H1 (cell line): ENCODE data around the gene FAM149A. TPM values are rescaled to one million over a fixed set of nuclear protein-coding genes. Genes with fewer than 3 reads are reported as not detected.

ENCODE experiments used
- CTCF ChIA-PET: fragments of 300-600 bp; sonication (Branson Sonifier 250); formaldehyde crosslinking; loops from one replicate; lab custom pipeline; 2021; ENCODE audit not compliant: partially characterized antibody; lab: Charles Lee
- POLR2A ChIA-PET: fragments of 300-600 bp; sonication (Branson Sonifier 250); formaldehyde crosslinking; loops from one replicate; lab custom pipeline; 2021; ENCODE audit warnings: inconsistent platforms; ENCODE audit not compliant: partially characterized antibody; lab: Charles Lee
- DNase-seq, 2 experiments: peaks; one replicate each; pipeline versions ENCODE4 v3.0.0 to v3.0.0-alpha.2; 2010 to 2022; ENCODE audit warnings: low spot score in 2 of 2, low read depth in 1 of 2, mixed read lengths in 1 of 2
- FAIRE-seq: peaks from 2 replicates; lab custom pipeline; 2011; peaks lifted over from hg19 to GRCh38; lab: Jason Lieb, UNC
- H2AFZ ChIP-seq: 2 replicates; pipeline ENCODE4 v1.8.1; 2012; ENCODE audit warnings: low read length, inconsistent platforms
- H2AK5ac ChIP-seq: 2 replicates; pipeline ENCODE4 v1.6.1; 2013; ENCODE audit warnings: low read depth, low read length
- H2BK120ac ChIP-seq: replicated peaks from 2 replicates; pipeline ENCODE3; 2013; ENCODE audit warnings: low read depth, low read length, inconsistent platforms
- H2BK12ac ChIP-seq: 2 replicates; pipeline ENCODE4 v1.6.1; 2013; ENCODE audit warnings: low read depth, low read length
- H2BK15ac ChIP-seq: 2 replicates; pipeline ENCODE4 v1.6.1; 2013; ENCODE audit warnings: low read length
- H2BK20ac ChIP-seq: 2 replicates; pipeline ENCODE4 v1.6.1; 2013; ENCODE audit warnings: low read length
- H2BK5ac ChIP-seq: 2 replicates; pipeline ENCODE4 v1.6.1; 2013; ENCODE audit warnings: low read depth, low read length
- H3K14ac ChIP-seq: 2 replicates; pipeline ENCODE4 v1.6.1; 2013; ENCODE audit warnings: inconsistent platforms; ENCODE audit not compliant: insufficient read length
- H3K18ac ChIP-seq: 2 replicates; pipeline ENCODE4 v1.6.1; 2013; ENCODE audit warnings: low read length; ENCODE audit errors: extremely low read depth
- H3K23ac ChIP-seq: 2 replicates; pipeline ENCODE4 v1.6.1; 2013; ENCODE audit warnings: inconsistent platforms; ENCODE audit not compliant: insufficient read length
- H3K23me2 ChIP-seq: 2 replicates; pipeline ENCODE4 v1.6.1; 2013; ENCODE audit warnings: low read depth, low read length
- H3K27ac ChIP-seq: 2 replicates; pipeline ENCODE4 v1.6.1; 2011; ENCODE audit warnings: low read depth, low read length, inconsistent platforms
- H3K27me3 ChIP-seq, 4 experiments: replicated peaks in 1 of 4; 1 replicate in 1 of 4; 2 replicates in 3 of 4; pipeline versions ENCODE4 v1.6.1 to v1.8.1; 2011 to 2013; ENCODE audit warnings: low read length in 3 of 4, mild to moderate bottlenecking in 3 of 4, inconsistent platforms in 2 of 4, mixed read lengths in 2 of 4, moderate library complexity in 1 of 4; ENCODE audit not compliant: control insufficient read depth in 3 of 4, insufficient read depth in 3 of 4; ENCODE audit errors: extremely low read depth in 1 of 4
- H3K36me3 ChIP-seq, 4 experiments: 2 replicates each; pipeline versions ENCODE4 v1.6.1 to v1.8.1; 2011 to 2013; ENCODE audit warnings: mild to moderate bottlenecking in 4 of 4, low read length in 3 of 4, moderate library complexity in 2 of 4, control low read depth in 1 of 4, inconsistent platforms in 1 of 4; ENCODE audit not compliant: insufficient read depth in 4 of 4, control insufficient read depth in 2 of 4
- H3K4ac ChIP-seq: replicated peaks from 2 replicates; pipeline ENCODE3; 2013; ENCODE audit warnings: low read length, low read depth, mixed read lengths, inconsistent platforms; ENCODE audit not compliant: insufficient read length
- H3K4me1 ChIP-seq, 4 experiments: replicated peaks in 1 of 4; 1 replicate in 1 of 4; 2 replicates in 3 of 4; pipeline versions ENCODE4 v1.6.1 to v1.8.1; 2011 to 2013; ENCODE audit warnings: low read length in 3 of 4, inconsistent platforms in 2 of 4, mixed read lengths in 1 of 4; ENCODE audit not compliant: insufficient read depth in 4 of 4, control insufficient read depth in 3 of 4
- H3K4me2 ChIP-seq, 2 experiments: 2 replicates each; pipeline versions ENCODE4 v1.6.1 to v1.8.1; 2011 to 2013; ENCODE audit warnings: low read depth in 2 of 2, low read length in 2 of 2, control low read depth in 1 of 2, inconsistent platforms in 1 of 2, mild to moderate bottlenecking in 1 of 2; ENCODE audit not compliant: insufficient read depth in 1 of 2
- H3K4me3 ChIP-seq, 4 experiments: fragments of 200-600, 300-600 bp in 1 of 4; sonication (generic), shearing (Covaris generic), sonication (Bioruptor Twin) in 1 of 4; 2 replicates each; pipeline versions ENCODE4 v1.5.1 to v1.8.1; 2011 to 2016; ENCODE audit warnings: low read length in 4 of 4, low read depth in 3 of 4, control low read depth in 2 of 4, inconsistent platforms in 2 of 4, mild to moderate bottlenecking in 2 of 4, mixed read lengths in 1 of 4, moderate library complexity in 1 of 4; ENCODE audit not compliant: insufficient read depth in 2 of 4; ENCODE audit errors: extremely low read depth in 1 of 4
- H3K56ac ChIP-seq: replicated peaks from 2 replicates; pipeline ENCODE3; 2013; ENCODE audit warnings: low read depth, mild to moderate bottlenecking, mixed read lengths, low read length, inconsistent platforms; ENCODE audit not compliant: insufficient read length
- H3K79me1 ChIP-seq: 2 replicates; pipeline ENCODE4 v1.6.1; 2013; ENCODE audit warnings: low read depth, low read length, control low read depth
- H3K79me2 ChIP-seq, 2 experiments: 2 replicates each; pipeline versions ENCODE4 v1.6.1 to v1.8.1; 2012 to 2013; ENCODE audit warnings: low read length in 2 of 2, mild to moderate bottlenecking in 2 of 2, inconsistent platforms in 1 of 2; ENCODE audit not compliant: insufficient read depth in 2 of 2, control insufficient read depth in 1 of 2
- H3K9ac ChIP-seq, 4 experiments: replicated peaks in 1 of 4; 1 replicate in 1 of 4; 2 replicates in 3 of 4; pipeline versions ENCODE4 v1.6.1 to v1.8.1; 2011 to 2013; ENCODE audit warnings: low read depth in 3 of 4, low read length in 3 of 4, control low read depth in 2 of 4, mild to moderate bottlenecking in 2 of 4, moderate library complexity in 2 of 4, inconsistent platforms in 1 of 4; ENCODE audit errors: extremely low read depth in 1 of 4
- H3K9me3 ChIP-seq, 2 experiments: 2 replicates each; pipeline versions ENCODE4 v1.6.1 to v1.8.1; 2012 to 2013; ENCODE audit warnings: mild to moderate bottlenecking in 2 of 2, moderate library complexity in 2 of 2, control low read depth in 1 of 2, inconsistent platforms in 1 of 2, low read depth in 1 of 2, low read length in 1 of 2, mixed read lengths in 1 of 2; ENCODE audit not compliant: insufficient read depth in 2 of 2
- H4K20me1 ChIP-seq, 2 experiments: replicated peaks in 1 of 2; 2 replicates each; pipeline versions ENCODE3 to v1.8.1; 2011 to 2013; ENCODE audit warnings: inconsistent platforms in 2 of 2, low read length in 2 of 2, mild to moderate bottlenecking in 1 of 2; ENCODE audit not compliant: insufficient read depth in 2 of 2, control insufficient read depth in 1 of 2
- H4K5ac ChIP-seq: 2 replicates; pipeline ENCODE4 v1.6.1; 2013; ENCODE audit warnings: low read length, low read depth, mixed read lengths, inconsistent platforms; ENCODE audit not compliant: insufficient read length
- H4K8ac ChIP-seq: 2 replicates; pipeline ENCODE4 v1.8.0; 2013; ENCODE audit warnings: mild to moderate bottlenecking, moderate library complexity, low read length, inconsistent platforms; ENCODE audit not compliant: insufficient read depth; ENCODE audit errors: extremely low read depth
- H4K91ac ChIP-seq: replicated peaks from 2 replicates; pipeline ENCODE3; 2013; ENCODE audit warnings: low read length, mixed read lengths, inconsistent platforms; ENCODE audit not compliant: insufficient read length
- ASH2L ChIP-seq: fragments of 200-600, 300-600 bp; sonication (generic); IDR thresholded peaks from one replicate; pipeline ENCODE4 v1.7.1; 2017; ENCODE audit warnings: low read length
- GABPA ChIP-seq: IDR thresholded peaks from 2 replicates; pipeline ENCODE4 v1.6.1; 2011; ENCODE audit warnings: mild to moderate bottlenecking, low read length, moderate library complexity, borderline replicate concordance; ENCODE audit not compliant: insufficient read depth
- RAD21 ChIP-seq, 2 experiments: IDR thresholded peaks in 1 of 2; conservative IDR thresholded peaks in 1 of 2; 2 replicates each; pipeline ENCODE4 v1.6.1; 2011; ENCODE audit warnings: low read depth in 2 of 2, low read length in 2 of 2, improper control_type of control experiment in 1 of 2, inconsistent platforms in 1 of 2, mild to moderate bottlenecking in 1 of 2, moderate library complexity in 1 of 2
- YY1 ChIP-seq: IDR thresholded peaks from 2 replicates; pipeline ENCODE4 v1.6.1; 2011; ENCODE audit warnings: low read depth, mild to moderate bottlenecking, low read length
- WGBS, 2 experiments: shearing (Covaris generic) in 1 of 2; methylation state at CpG; one replicate each; pipeline versions ENCODE4 v1.1.6 to v1.1.7; 2013 to 2015; ENCODE audit warnings: low lambda C conversion rate in 2 of 2, mixed read lengths in 2 of 2, inconsistent platforms in 1 of 2, low coverage in 1 of 2, missing lambda C conversion rate in 1 of 2; ENCODE audit not compliant: insufficient replicate concordance in 2 of 2, insufficient coverage in 1 of 2, insufficient read length in 1 of 2; ENCODE audit errors: extremely low coverage in 1 of 2, missing lambda C conversion rate in 1 of 2; 5-methylcytosine and 5-hydroxymethylcytosine counted together
- long read RNA-seq, 2 experiments: library from RNA in 1 of 2; library from capped mRNA in 1 of 2; stranded (forward); transcript quantifications; one replicate each; pipeline ENCODE4 v2.0.0, GENCODE V29; 2021; ENCODE audit warnings: inconsistent platforms in 1 of 2
- polyA minus RNA-seq, 3 experiments: library from RNA; depleted of rRNA, polyadenylated mRNA; stranded (reverse); fragments of >200 nt; gene quantifications; 1 replicate in 2 of 3; 2 replicates in 1 of 3; pipeline ENCODE4 v1.2.3, GENCODE V29; 2011
- polyA plus RNA-seq, 7 experiments: library from polyadenylated mRNA; depleted of rRNA in 3 of 7; stranded (reverse) in 5 of 7; unstranded in 2 of 7; fragments of >200 nt in 5 of 7; fragments of 200-250 nt in 2 of 7; gene quantifications; 1 replicate in 5 of 7; 2 replicates in 1 of 7; 4 replicates in 1 of 7; pipeline versions ENCODE4 v1.2.1 to v1.2.3, GENCODE V29; 2011 to 2013; ENCODE audit warnings: missing spikeins in 2 of 7, mixed read lengths in 2 of 7
- total RNA-seq: library from RNA; stranded (reverse); fragmentation: NEBNext Ultra II Directional; extraction: Animal tissue kit (Norgen Biotek cat#: 25700); gene quantifications from 2 replicates; pipeline ENCODE4 v1.2.1, GENCODE V29; 2021
- TF ChIP-seq, protein P1 (sequence below), 3 experiments: IDR thresholded peaks; 1 replicate in 2 of 3; 2 replicates in 1 of 3; pipeline versions ENCODE4 v1.5.1 to v1.6.1; 2011; ENCODE audit warnings: low read length in 3 of 3, mild to moderate bottlenecking in 3 of 3, inconsistent platforms in 2 of 3, low read depth in 1 of 3, moderate library complexity in 1 of 3; ENCODE audit not compliant: insufficient read depth in 1 of 3; ENCODE audit errors: control extremely low read depth in 1 of 3

The FAM149A gene
- total RNA-seq (7.5 and 8.5 TPM in 2 replicates), polyA plus RNA-seq (2011; rRNA removed) (6.1 and 9.0 TPM in 2 replicates), polyA minus RNA-seq (2011; rRNA and poly(A)+ RNA removed) (12.2 and 15.6 TPM in 2 replicates)
- polyA plus RNA-seq (2011; cell fraction: cytosol; rRNA removed) = 8.4 TPM
- polyA plus RNA-seq (2011; cell fraction: nucleus; rRNA removed) = 16.0 TPM
- polyA plus RNA-seq (2012, experiment 1 of 2) = 9.0 to 9.4 TPM (median 9.1 TPM) in 4 replicates
- polyA plus RNA-seq (2012, experiment 2 of 2) = 6.6 TPM
- polyA plus RNA-seq (2013, experiment 1 of 2) = 6.8 TPM
- 6.0 TPM for polyA plus RNA-seq (2013, experiment 2 of 2)
- 6.5 TPM for polyA minus RNA-seq (2011; cell fraction: cytosol; rRNA and poly(A)+ RNA removed)
- 11.4 TPM for polyA minus RNA-seq (2011; cell fraction: nucleus; rRNA and poly(A)+ RNA removed)
- long read RNA-seq, experiment 1, partial matches to known transcripts = 1 of 6 reads
- long read RNA-seq, experiment 1, other reads (novel, unspliced or antisense) = 3 of 6 reads
- long read RNA-seq, experiment 2, partial matches to known transcripts = 0 of 1 reads
- long read RNA-seq, experiment 2, other reads (novel, unspliced or antisense) = 1 of 1 reads

DNA sequence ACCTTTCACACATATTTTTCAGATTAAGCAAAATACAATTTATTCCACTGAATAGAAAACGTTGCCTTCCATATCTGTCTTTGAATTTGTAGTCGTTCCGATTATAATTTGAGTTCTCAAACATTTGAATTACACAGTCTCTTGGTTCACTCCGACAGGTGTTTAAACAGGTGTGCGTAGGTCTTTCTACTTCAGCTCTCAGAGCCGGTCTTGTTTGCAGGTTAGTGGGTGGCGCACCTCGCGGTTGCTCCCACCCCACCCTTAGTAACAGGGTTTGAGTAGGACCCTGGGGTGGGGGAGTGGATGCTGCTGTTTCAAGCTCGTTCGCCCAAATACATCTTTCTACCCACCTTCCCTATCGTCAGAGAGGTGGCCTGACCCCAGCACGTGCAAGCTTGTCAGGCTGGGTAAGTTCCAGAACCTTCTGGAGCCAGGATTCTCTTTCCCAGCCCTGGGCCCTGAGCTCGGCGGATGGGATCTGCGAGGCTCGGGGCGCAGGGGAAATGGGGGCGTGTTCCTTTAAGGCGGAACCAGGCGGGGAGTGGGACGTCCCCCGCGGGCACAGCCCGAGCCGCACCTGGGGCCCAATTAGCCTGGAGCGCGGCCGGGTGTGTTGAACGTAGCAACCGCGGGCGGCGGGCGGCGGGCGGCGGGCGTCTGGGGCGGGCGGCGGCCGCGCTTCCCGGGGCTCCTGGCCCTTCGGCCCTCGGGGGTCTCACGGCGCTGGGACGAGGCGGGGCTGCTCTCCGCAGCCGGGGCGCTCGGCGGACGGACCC is at the start of gene FAM149A:
TSS of gene FAM149A (plus strand) at position 591 of the 776 bp plus-strand sequence.
- ChIA-PET CTCF (interaction anchor here (0.9 to 5.5 kb wide), 4 partner anchors 11 to 66 kb away, joined by 3 to 16 read pairs (median 3); no protein-coding TSS in a partner anchor), POLR2A (interaction anchor here (2.2 kb wide), 1 partner anchor 22 kb away, joined by 9 read pairs; no protein-coding TSS in a partner anchor)
- H3K36me3 ChIP-seq = no peaks in the 10 kb centered on the region
- peaks cover 0 to 10% (median 4%) of the 10 kb centered on the region in 4 experiments; a peak in 4 of 7 replicates for H3K4me1 ChIP-seq
- H2BK12ac ChIP-seq = peak within 1 kb of the TSS; percentile 29; the same call in 1 of the 2 replicates
- 40% methylated on average over 30 of the region's 57 CpGs; no CpG with 5 or more reads in 1 of the 2 experiments for WGBS, 2 experiments
- peak in 1 of 2 experiments; percentile 70 for DNase-seq
- no peak within 1 kb of the TSS for H4K5ac ChIP-seq
- H4K8ac ChIP-seq = peak within 1 kb of the TSS; percentile 72
- no peak within 1 kb of the TSS for H3K27ac ChIP-seq
- no peak within 1 kb of the TSS for H2AK5ac ChIP-seq
- H3K27me3 ChIP-seq = peaks cover 7 to 35% (median 27%) of the 10 kb centered on the region in 4 experiments; a peak in 6 of 7 replicates
- H3K4ac ChIP-seq = no peak within 1 kb of the TSS
- H2BK120ac ChIP-seq = no peak within 1 kb of the TSS
- no peaks in the 10 kb centered on the region for H3K79me2 ChIP-seq
- H3K4me2 ChIP-seq = peak within 1 kb of the TSS; percentile 76 to 88
- H3K4me3 ChIP-seq = peak within 1 kb of the TSS; percentile 39 to 67 (median 44)
- H3K14ac ChIP-seq = no peak within 1 kb of the TSS
- H3K9me3 ChIP-seq = no peaks in the 10 kb centered on the region
- peak within 1 kb of the TSS; percentile 54; the same call in 1 of the 2 replicates for H2AFZ ChIP-seq
- no peak within 1 kb of the TSS for H2BK20ac ChIP-seq
- H2BK5ac ChIP-seq = no peak within 1 kb of the TSS
- H3K18ac ChIP-seq = peak within 1 kb of the TSS; percentile 4; the same call in 1 of the 2 replicates
- peaks cover 0 to 2% of the 10 kb centered on the region in 2 experiments for H4K20me1 ChIP-seq
- H3K23ac ChIP-seq = no peak within 1 kb of the TSS
- peaks cover 7% of the 10 kb centered on the region; the same call in 1 of the 2 replicates for H3K23me2 ChIP-seq
- H3K79me1 ChIP-seq = no peaks in the 10 kb centered on the region
- H4K91ac ChIP-seq = no peak within 1 kb of the TSS
- no peak for FAIRE-seq
- H3K9ac ChIP-seq = peak within 1 kb of the TSS in 2 of 4 experiments; percentile 6 to 64; a peak in 4 of 7 replicates
- no peak within 1 kb of the TSS for H2BK15ac ChIP-seq
- H3K56ac ChIP-seq = no peak within 1 kb of the TSS
- peak; percentile 15 for TF ChIP-seq ASH2L
- no peak for TF ChIP-seq GABPA
- TF ChIP-seq, protein P1, sequence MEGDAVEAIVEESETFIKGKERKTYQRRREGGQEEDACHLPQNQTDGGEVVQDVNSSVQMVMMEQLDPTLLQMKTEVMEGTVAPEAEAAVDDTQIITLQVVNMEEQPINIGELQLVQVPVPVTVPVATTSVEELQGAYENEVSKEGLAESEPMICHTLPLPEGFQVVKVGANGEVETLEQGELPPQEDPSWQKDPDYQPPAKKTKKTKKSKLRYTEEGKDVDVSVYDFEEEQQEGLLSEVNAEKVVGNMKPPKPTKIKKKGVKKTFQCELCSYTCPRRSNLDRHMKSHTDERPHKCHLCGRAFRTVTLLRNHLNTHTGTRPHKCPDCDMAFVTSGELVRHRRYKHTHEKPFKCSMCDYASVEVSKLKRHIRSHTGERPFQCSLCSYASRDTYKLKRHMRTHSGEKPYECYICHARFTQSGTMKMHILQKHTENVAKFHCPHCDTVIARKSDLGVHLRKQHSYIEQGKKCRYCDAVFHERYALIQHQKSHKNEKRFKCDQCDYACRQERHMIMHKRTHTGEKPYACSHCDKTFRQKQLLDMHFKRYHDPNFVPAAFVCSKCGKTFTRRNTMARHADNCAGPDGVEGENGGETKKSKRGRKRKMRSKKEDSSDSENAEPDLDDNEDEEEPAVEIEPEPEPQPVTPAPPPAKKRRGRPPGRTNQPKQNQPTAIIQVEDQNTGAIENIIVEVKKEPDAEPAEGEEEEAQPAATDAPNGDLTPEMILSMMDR (IDR thresholded peaks at IDR 0.05; ENCODE audit: control extremely low read depth in 1 of 3, insufficient read depth in 1 of 3, low read depth in 1 of 3, low read length in 3 of 3) = no peak
- TF ChIP-seq RAD21 (IDR thresholded peaks at IDR 0.05 in 1 of 2, conservative IDR thresholded peaks at IDR 0.05 in 1 of 2; ENCODE audit: low read depth in 2 of 2, low read length in 2 of 2) = no peak
- no peak for TF ChIP-seq YY1
